OCI-LY7 (cell line): ENCODE results near the gene PHOSPHO2. TPM values are rescaled to one million over a fixed set of nuclear protein-coding genes. Genes with fewer than 3 reads are reported as not detected.

Experiments used
- BruUV-seq: library from RNA; stranded (reverse); fragments of 400-500 nt; replicated peaks from 2 replicates; lab custom pipeline; 2021; lab: Mats Ljungman, UMichigan
- CTCF ChIA-PET: fragments of 300-600 bp; sonication (Branson Sonifier 250); formaldehyde crosslinking; loops from one replicate; lab custom pipeline; 2022; ENCODE audit warnings: antibody characterized with exemption; ENCODE audit not compliant: unreplicated experiment; lab: Charles Lee
- POLR2A ChIA-PET: fragments of 300-600 bp; sonication (Branson Sonifier 250); formaldehyde crosslinking; loops from one replicate; lab custom pipeline; 2022; ENCODE audit warnings: antibody characterized with exemption; lab: Charles Lee
- DNase-seq: peaks from one replicate; pipeline ENCODE4 v3.0.0-alpha.2; 2015; ENCODE audit warnings: low spot score
- H2AFZ ChIP-seq: fragments of 200-600 bp; sonication (generic), shearing (Covaris generic); 2 replicates; pipeline ENCODE4 v1.6.1; 2014; ENCODE audit warnings: mild to moderate bottlenecking, antibody characterized with exemption, low read length, moderate library complexity
- H3K27ac ChIP-seq: fragments of 200-600 bp; sonication (generic); 2 replicates; pipeline ENCODE4 v1.5.1; 2014; ENCODE audit warnings: mixed run types, low read depth, mild to moderate bottlenecking, moderate library complexity, low read length, inconsistent platforms; ENCODE audit not compliant: poor library complexity, severe bottlenecking
- H3K36me3 ChIP-seq: fragments of 200-600 bp; sonication (generic); 2 replicates; pipeline ENCODE4 v1.6.1; 2014; ENCODE audit warnings: mild to moderate bottlenecking, antibody characterized with exemption, low read length, moderate library complexity, mixed read lengths; ENCODE audit not compliant: insufficient read depth
- H3K4me1 ChIP-seq: fragments of 200-600 bp; sonication (generic); 2 replicates; pipeline ENCODE4 v1.5.1; 2014; ENCODE audit warnings: mild to moderate bottlenecking, low read length; ENCODE audit not compliant: insufficient read depth, poor library complexity, severe bottlenecking
- H3K4me2 ChIP-seq: fragments of 200-600 bp; sonication (generic); 2 replicates; pipeline ENCODE4 v1.6.1; 2014; ENCODE audit warnings: mild to moderate bottlenecking, low read length
- H3K4me3 ChIP-seq: fragments of 200-600 bp; sonication (generic); 2 replicates; pipeline ENCODE4 v1.5.1; 2014; ENCODE audit warnings: mild to moderate bottlenecking, low read depth, low read length; ENCODE audit not compliant: poor library complexity, severe bottlenecking
- H3K79me2 ChIP-seq: fragments of 200-600 bp; sonication (generic); 2 replicates; pipeline ENCODE4 v1.6.1; 2016; ENCODE audit warnings: low read depth, mild to moderate bottlenecking, low read length, moderate library complexity, mixed read lengths; ENCODE audit not compliant: insufficient read depth
- H3K9me2 ChIP-seq: fragments of 200-600 bp; sonication (generic); 2 replicates; pipeline ENCODE4 v1.6.1; 2016; ENCODE audit warnings: mild to moderate bottlenecking, low read length, mixed read lengths; ENCODE audit not compliant: insufficient read depth
- H3K9me3 ChIP-seq: fragments of 200-600 bp; sonication (generic); 2 replicates; pipeline ENCODE4 v1.6.1; 2014; ENCODE audit warnings: mild to moderate bottlenecking, mixed run types, low read length, mixed read lengths
- H4K20me1 ChIP-seq: fragments of 200-600 bp; sonication (generic); 2 replicates; pipeline ENCODE4 v1.6.1; 2014; ENCODE audit warnings: mild to moderate bottlenecking, antibody characterized with exemption, low read length, moderate library complexity, mixed read lengths; ENCODE audit not compliant: insufficient read depth
- EZH2phosphoT487 ChIP-seq: fragments of 200-600 bp; sonication (generic); IDR thresholded peaks from 2 replicates; pipeline ENCODE4 v1.6.1; 2018; ENCODE audit warnings: low read depth, borderline replicate concordance, mild to moderate bottlenecking, mixed run types, antibody characterized with exemption, low read length, moderate library complexity, mixed read lengths
- intact Hi-C: fragments of 100-400 bp; cut with micrococcal nuclease; formaldehyde crosslinking; loops from one replicate; pipeline ENCODE4 v1.10.0; 2022; ENCODE audit not compliant: unreplicated experiment
- total RNA-seq, 2 experiments: library from RNA; depleted of rRNA in 1 of 2; stranded (reverse); fragments of >200 nt in 1 of 2; shearing (Covaris generic) in 1 of 2; gene quantifications; 2 replicates each; pipeline ENCODE4 v1.2.3, GENCODE V29; 2014 to 2022
- TF ChIP-seq, protein P1 (sequence below): fragments of 200-600 bp; sonication (generic); conservative IDR thresholded peaks from 2 replicates; pipeline ENCODE4 v1.5.1; 2014; ENCODE audit warnings: mild to moderate bottlenecking, antibody characterized with exemption, low read length, moderate library complexity, mixed read lengths

Gene PHOSPHO2
- total RNA-seq, 2 experiments from 2014 or later: 2.8 to 2.9 TPM

- Histone ChIP-seq H3K9me2 (no peaks in the 10 kb centered on the region), H3K79me2 (no peaks in the 10 kb centered on the region), H4K20me1 (no peaks in the 10 kb centered on the region), H3K4me1 (no peaks in the 10 kb centered on the region), H3K4me2 (no peak overlapping the region), H3K36me3 (no peaks in the 10 kb centered on the region), H3K4me3 (no peak overlapping the region), H2AFZ (no peak overlapping the region), H3K27ac (no peak overlapping the region), H3K9me3 (no peaks in the 10 kb centered on the region)
- POLR2A ChIA-PET: no interaction called here
- BruUV-seq: no TSS peak
- TF ChIP-seq, protein P1, sequence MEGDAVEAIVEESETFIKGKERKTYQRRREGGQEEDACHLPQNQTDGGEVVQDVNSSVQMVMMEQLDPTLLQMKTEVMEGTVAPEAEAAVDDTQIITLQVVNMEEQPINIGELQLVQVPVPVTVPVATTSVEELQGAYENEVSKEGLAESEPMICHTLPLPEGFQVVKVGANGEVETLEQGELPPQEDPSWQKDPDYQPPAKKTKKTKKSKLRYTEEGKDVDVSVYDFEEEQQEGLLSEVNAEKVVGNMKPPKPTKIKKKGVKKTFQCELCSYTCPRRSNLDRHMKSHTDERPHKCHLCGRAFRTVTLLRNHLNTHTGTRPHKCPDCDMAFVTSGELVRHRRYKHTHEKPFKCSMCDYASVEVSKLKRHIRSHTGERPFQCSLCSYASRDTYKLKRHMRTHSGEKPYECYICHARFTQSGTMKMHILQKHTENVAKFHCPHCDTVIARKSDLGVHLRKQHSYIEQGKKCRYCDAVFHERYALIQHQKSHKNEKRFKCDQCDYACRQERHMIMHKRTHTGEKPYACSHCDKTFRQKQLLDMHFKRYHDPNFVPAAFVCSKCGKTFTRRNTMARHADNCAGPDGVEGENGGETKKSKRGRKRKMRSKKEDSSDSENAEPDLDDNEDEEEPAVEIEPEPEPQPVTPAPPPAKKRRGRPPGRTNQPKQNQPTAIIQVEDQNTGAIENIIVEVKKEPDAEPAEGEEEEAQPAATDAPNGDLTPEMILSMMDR: no peak
- TF ChIP-seq EZH2phosphoT487: no peak
- DNase-seq: no peak
- intact Hi-C loops: no loop called here
- CTCF ChIA-PET: no interaction called here
Measured at GRCh38 chr2:169673921-169674320, 20.3 kb upstream of the PHOSPHO2 start.

DNA sequence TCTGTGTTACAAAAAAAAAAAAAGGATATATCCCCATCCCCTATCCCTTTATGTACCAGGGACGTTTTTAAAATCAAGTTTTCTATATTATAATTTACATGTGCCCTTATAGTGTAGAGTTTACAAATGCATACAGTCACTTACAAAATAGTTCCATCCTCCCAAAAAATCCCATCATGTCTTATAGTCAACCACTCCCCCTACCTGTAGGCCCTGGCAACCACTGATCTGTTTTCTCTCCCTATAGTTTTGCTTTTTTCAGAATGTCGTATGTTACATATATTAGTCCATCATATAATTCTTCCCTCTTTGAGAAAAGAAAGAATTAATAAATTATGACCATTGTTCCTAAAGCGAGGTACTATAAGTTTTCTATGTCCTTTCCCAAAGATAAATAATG is 17.9 kb upstream of the PHOSPHO2 start:
- CTCF ChIA-PET: no interaction called here
- Histone ChIP-seq H3K79me2 (no peaks in the 10 kb centered on the region), H3K4me2 (no peak overlapping the region), H3K4me3 (no peak overlapping the region), H3K9me3 (no peaks in the 10 kb centered on the region), H3K4me1 (no peaks in the 10 kb centered on the region), H2AFZ (no peak overlapping the region), H3K27ac (no peak overlapping the region), H3K36me3 (no peaks in the 10 kb centered on the region), H3K9me2 (no peaks in the 10 kb centered on the region), H4K20me1 (no peaks in the 10 kb centered on the region)
- BruUV-seq: no TSS peak
- DNase-seq: peak; percentile 17
- POLR2A ChIA-PET: no interaction called here
- no peak for TF ChIP-seq EZH2phosphoT487
- TF ChIP-seq, protein P1: peak; percentile 75
- intact Hi-C loops: loop anchor here (5.0 kb wide), 1 partner anchor 149 kb away; no protein-coding TSS in a partner anchor

DNA sequence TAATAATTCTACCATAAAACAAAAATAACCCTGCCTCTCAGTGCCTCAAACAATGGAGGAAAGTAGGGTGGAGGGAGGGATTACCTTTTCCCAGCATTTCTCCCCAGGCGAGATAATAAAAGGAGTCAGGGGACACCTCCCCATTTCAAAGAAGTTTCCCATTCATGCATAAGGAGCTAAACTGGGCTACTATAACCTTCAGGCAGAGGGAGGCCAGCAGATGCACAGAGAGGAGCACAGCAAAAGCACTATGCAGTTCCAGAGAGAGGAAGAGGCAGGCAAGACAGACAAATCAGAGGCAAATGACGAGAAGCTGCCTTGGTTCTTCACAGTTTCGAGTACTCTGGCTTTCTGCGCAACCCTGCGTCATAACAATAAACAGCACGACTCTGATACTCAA is 17.4 kb upstream of the PHOSPHO2 start:
- ChIA-PET CTCF (no interaction called here), POLR2A (interaction anchor here (0.6 to 0.7 kb wide), 2 partner anchors 154 to 252 kb away, joined by 4 to 11 read pairs; no protein-coding TSS in a partner anchor)
- Histone ChIP-seq H3K9me2 (no peaks in the 10 kb centered on the region), H3K27ac (no peak overlapping the region), H2AFZ (no peak overlapping the region), H4K20me1 (no peaks in the 10 kb centered on the region), H3K4me1 (no peaks in the 10 kb centered on the region), H3K4me3 (no peak overlapping the region), H3K36me3 (no peaks in the 10 kb centered on the region), H3K4me2 (no peak overlapping the region), H3K79me2 (no peaks in the 10 kb centered on the region), H3K9me3 (no peaks in the 10 kb centered on the region)
- no peak for TF ChIP-seq EZH2phosphoT487
- TF ChIP-seq, protein P1: no peak
- DNase-seq: no peak
- intact Hi-C loops: loop anchor here (5.0 kb wide), 1 partner anchor 150 kb away; no protein-coding TSS in a partner anchor
- no TSS peak for BruUV-seq
